Parathyroid adenoma (tissue), 2 donors: ENCODE measurements around the gene ASB1.

Source experiments
- H2AFZ ChIP-seq: fragments of 300-600 bp; sonication (generic); one replicate; pipeline ENCODE4 v1.7.0; 2017; ENCODE audit warnings: antibody characterized with exemption, mild to moderate bottlenecking
- H3K27ac ChIP-seq: fragments of 300-600 bp; sonication (generic); one replicate; pipeline ENCODE4 v1.7.0; 2017
- H3K27me3 ChIP-seq: fragments of 300-600 bp; sonication (generic); one replicate; pipeline ENCODE4 v1.7.0; 2017; ENCODE audit warnings: low read length; ENCODE audit not compliant: control insufficient read depth, insufficient read depth
- H3K36me3 ChIP-seq: fragments of 300-600 bp; sonication (generic); one replicate; pipeline ENCODE4 v1.7.0; 2017; ENCODE audit warnings: low read length; ENCODE audit not compliant: control insufficient read depth, insufficient read depth
- H3K4me1 ChIP-seq: fragments of 300-600 bp; sonication (generic); one replicate; pipeline ENCODE4 v1.7.0; 2017; ENCODE audit warnings: control low read depth
- H3K4me2 ChIP-seq: fragments of 300-600 bp; sonication (generic); one replicate; pipeline ENCODE4 v1.7.0; 2017; ENCODE audit warnings: low read length
- H3K4me3 ChIP-seq: fragments of 300-600 bp; sonication (generic); one replicate; pipeline ENCODE4 v1.7.0; 2017; ENCODE audit warnings: low read depth, low read length
- H3K79me2 ChIP-seq: fragments of 300-600 bp; sonication (generic); one replicate; pipeline ENCODE4 v1.7.0; 2017; ENCODE audit warnings: control low read depth
- H3K9ac ChIP-seq: fragments of 300-600 bp; sonication (generic); one replicate; pipeline ENCODE4 v1.7.0; 2017; ENCODE audit warnings: mild to moderate bottlenecking
- H3K9me3 ChIP-seq: fragments of 300-600 bp; sonication (generic); one replicate; pipeline ENCODE4 v1.7.0; 2017; ENCODE audit warnings: low read length; ENCODE audit not compliant: control insufficient read depth
- TF ChIP-seq, protein P1 (sequence below): fragments of 300-600 bp; sonication (generic); IDR thresholded peaks from one replicate; pipeline ENCODE4 v1.7.0; 2017; ENCODE audit warnings: antibody characterized with exemption, mild to moderate bottlenecking
- donor health status: primary hyperparathyroidism.

ASB1 gene

DNA sequence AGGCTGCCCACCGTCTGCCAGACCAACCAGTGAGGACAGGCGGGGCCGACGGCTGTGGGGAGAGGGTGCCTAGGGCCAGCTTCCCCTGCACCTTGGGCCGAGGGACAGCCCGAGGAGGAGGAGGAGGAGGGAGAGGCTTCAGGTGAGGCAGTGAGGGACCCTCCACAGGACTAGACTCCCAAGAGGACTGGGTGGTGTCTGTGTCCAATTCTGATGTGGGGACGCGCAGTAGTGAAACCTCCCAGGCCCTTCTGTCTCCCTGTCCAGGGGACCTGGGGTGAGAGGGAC lies 19.8 kb upstream of the ASB1 start:
- H3K9me3 ChIP-seq: no peaks in the 10 kb centered on the region
- TF ChIP-seq, protein P1, sequence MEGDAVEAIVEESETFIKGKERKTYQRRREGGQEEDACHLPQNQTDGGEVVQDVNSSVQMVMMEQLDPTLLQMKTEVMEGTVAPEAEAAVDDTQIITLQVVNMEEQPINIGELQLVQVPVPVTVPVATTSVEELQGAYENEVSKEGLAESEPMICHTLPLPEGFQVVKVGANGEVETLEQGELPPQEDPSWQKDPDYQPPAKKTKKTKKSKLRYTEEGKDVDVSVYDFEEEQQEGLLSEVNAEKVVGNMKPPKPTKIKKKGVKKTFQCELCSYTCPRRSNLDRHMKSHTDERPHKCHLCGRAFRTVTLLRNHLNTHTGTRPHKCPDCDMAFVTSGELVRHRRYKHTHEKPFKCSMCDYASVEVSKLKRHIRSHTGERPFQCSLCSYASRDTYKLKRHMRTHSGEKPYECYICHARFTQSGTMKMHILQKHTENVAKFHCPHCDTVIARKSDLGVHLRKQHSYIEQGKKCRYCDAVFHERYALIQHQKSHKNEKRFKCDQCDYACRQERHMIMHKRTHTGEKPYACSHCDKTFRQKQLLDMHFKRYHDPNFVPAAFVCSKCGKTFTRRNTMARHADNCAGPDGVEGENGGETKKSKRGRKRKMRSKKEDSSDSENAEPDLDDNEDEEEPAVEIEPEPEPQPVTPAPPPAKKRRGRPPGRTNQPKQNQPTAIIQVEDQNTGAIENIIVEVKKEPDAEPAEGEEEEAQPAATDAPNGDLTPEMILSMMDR: no peak
- no peak overlapping the region for H3K4me3 ChIP-seq
- H3K9ac ChIP-seq: no peak overlapping the region
- no peak overlapping the region for H3K27ac ChIP-seq
- H3K36me3 ChIP-seq: no peaks in the 10 kb centered on the region
- no peak overlapping the region for H3K4me2 ChIP-seq
- no peaks in the 10 kb centered on the region for H3K27me3 ChIP-seq
- H2AFZ ChIP-seq: no peak overlapping the region
- no peaks in the 10 kb centered on the region for H3K4me1 ChIP-seq
- no peaks in the 10 kb centered on the region for H3K79me2 ChIP-seq

DNA sequence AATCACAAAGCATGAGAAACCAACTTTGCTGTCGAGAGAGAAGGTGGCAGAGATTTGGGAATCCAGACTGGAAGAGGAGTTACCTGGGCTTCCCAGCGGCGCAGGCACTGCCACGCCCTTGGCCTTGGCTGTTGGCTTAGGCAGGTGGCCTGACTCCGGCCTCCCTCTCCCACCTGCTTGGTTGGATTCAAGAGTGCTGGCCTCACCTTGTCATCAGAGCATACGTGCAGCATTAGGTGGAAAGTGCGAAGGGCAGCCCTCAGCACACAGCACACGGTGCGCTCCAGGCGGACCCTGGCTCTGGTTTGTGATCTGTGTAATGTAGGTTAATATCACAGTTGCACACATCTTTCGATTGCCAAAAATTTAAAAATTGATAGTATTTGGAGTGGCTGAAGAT lies 19.2 kb upstream of the ASB1 start:
- Histone ChIP-seq H3K9ac (no peak overlapping the region), H2AFZ (no peak overlapping the region), H3K4me3 (no peak overlapping the region), H3K4me2 (no peak overlapping the region), H3K9me3 (no peaks in the 10 kb centered on the region), H3K79me2 (no peaks in the 10 kb centered on the region), H3K36me3 (no peaks in the 10 kb centered on the region), H3K27ac (no peak overlapping the region), H3K27me3 (no peaks in the 10 kb centered on the region), H3K4me1 (no peaks in the 10 kb centered on the region)
- TF ChIP-seq, protein P1: no peak

DNA sequence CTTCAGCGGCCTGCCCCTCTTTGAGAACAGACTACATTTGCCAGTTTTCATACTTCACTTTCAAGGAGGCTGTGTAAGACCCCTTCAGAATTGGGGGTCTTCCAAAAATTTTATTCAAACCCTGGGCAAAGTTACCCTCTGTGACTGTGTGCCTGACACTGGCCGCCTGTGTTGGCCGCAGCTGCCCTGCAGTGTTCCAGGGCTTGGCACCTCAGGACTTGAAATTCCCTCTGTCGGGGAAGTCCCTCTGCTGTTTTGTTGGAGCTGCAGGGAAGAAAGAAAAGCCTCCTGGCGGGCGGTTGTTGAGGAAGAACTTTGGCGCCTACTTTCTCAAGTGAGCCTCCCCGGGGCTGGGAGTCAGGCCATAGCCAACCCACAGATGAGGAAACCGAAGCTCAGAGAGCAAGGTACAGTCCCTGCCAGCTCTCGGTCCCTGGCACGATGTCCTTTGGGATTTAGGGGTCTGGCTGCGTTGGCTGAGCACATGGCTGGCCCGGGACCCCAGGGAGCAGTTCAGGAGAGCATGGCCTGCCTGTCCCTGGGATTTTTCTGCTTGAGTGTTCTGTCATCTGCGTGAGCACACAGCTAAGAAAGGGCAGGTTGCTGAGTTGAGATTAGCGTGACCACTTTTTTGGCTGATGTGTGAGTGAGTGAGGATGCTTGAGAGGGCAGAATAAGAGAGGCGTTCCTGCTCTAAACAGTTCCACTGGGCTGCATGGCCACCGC lies 17.9 kb upstream of the ASB1 start:
- TF ChIP-seq, protein P1: no peak
- H3K36me3 ChIP-seq: no peaks in the 10 kb centered on the region
- H3K4me3 ChIP-seq: no peak overlapping the region
- H3K27ac ChIP-seq: no peak overlapping the region
- H3K4me2 ChIP-seq: no peak overlapping the region
- no peak overlapping the region for H2AFZ ChIP-seq
- H3K4me1 ChIP-seq: no peaks in the 10 kb centered on the region
- no peaks in the 10 kb centered on the region for H3K9me3 ChIP-seq
- no peaks in the 10 kb centered on the region for H3K79me2 ChIP-seq
- H3K9ac ChIP-seq: no peak overlapping the region
- H3K27me3 ChIP-seq: no peaks in the 10 kb centered on the region

DNA sequence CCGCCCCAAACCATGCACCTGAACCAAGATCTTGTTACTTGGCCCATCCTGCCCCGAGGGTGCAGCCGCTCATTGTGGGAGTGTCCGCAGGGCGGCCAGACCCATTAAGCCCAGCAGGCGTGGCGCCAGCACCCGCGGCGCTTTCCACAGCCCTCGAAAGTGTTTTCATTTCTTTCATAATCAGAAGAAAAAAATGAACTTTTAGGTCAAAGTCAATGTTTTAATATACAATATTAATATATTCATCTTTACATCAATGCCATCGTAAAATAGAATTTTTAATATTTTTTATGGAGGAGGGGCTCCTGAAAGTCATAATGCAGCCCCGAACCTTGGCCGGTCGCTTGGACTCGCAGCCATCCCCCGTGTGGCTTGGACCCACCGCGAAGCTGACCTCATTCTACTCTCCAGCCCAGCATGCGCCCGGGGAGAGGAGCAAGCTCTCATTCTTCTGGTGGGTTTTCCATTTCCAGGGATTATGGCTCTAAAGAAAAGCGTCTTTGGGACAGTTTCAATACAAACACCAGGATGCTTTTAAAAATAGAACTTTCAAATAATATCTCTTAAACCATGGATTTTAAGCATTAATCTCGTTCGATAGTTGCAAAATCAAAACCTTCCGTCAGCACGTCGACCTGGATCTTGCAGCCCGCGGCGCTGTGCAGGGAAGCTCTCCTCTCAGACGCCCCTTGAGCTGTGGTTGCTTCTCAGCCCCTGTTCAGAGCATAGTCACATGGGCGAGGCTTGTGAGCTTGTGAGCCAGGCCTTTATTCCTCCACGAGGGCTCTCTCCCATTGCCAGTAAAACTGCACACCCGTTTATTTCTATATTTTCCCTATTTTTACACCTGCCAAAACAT lies 17.2 kb upstream of the ASB1 start:
- no peak overlapping the region for H3K4me3 ChIP-seq

More for the DNA sequence above, 17.2 kb upstream of the ASB1 start:
- Histone ChIP-seq H3K4me2 (no peak overlapping the region), H3K27ac (no peak overlapping the region), H3K79me2 (no peaks in the 10 kb centered on the region), H2AFZ (no peak overlapping the region), H3K27me3 (no peaks in the 10 kb centered on the region), H3K4me1 (no peaks in the 10 kb centered on the region), H3K9ac (no peak overlapping the region), H3K36me3 (no peaks in the 10 kb centered on the region), H3K9me3 (no peaks in the 10 kb centered on the region)
- TF ChIP-seq, protein P1: no peak
